GM12878 (cell line): ENCODE data around the gene SLC25A45. TPM values are rescaled to one million over a fixed set of nuclear protein-coding genes. Genes with fewer than 3 reads are reported as not detected.

Experiments used
- BCL11A ChIP-seq: IDR thresholded peaks from 2 replicates; pipeline ENCODE4 v1.6.1; 2011; ENCODE audit warnings: low read depth, low read length
- BCL3 ChIP-seq: IDR thresholded peaks from 2 replicates; pipeline ENCODE4 v1.6.1; 2011; ENCODE audit warnings: borderline replicate concordance, low read depth, mild to moderate bottlenecking, moderate library complexity, low read length; ENCODE audit not compliant: insufficient read depth, poor library complexity, severe bottlenecking
- FOXK2 ChIP-seq: fragments of 450-650 bp; IDR thresholded peaks from 2 replicates; pipeline ENCODE4 v1.6.1; 2017; ENCODE audit warnings: mild to moderate bottlenecking, moderate library complexity
- IRF4 ChIP-seq: IDR thresholded peaks from 2 replicates; pipeline ENCODE4 v1.6.1; 2011; ENCODE audit warnings: low read depth, low read length
- IRF5 ChIP-seq: fragments of 450-650 bp; IDR thresholded peaks from 2 replicates; pipeline ENCODE4 v1.6.1; 2017; ENCODE audit warnings: borderline replicate concordance
- KAT2A ChIP-seq: conservative IDR thresholded peaks from 2 replicates; pipeline ENCODE4 v1.6.1; 2011; ENCODE audit warnings: low read depth, low read length; ENCODE audit not compliant: control insufficient read depth
- MLLT1 ChIP-seq: fragments of 450-650 bp; IDR thresholded peaks from 2 replicates; pipeline ENCODE4 v1.6.1; 2016; ENCODE audit warnings: mild to moderate bottlenecking
- NBN ChIP-seq: fragments of 450-650 bp; IDR thresholded peaks from 2 replicates; pipeline ENCODE4 v1.6.1; 2016
- NFYA ChIP-seq: IDR thresholded peaks from 2 replicates; pipeline ENCODE4 v1.6.1; 2011; ENCODE audit warnings: low read depth, mild to moderate bottlenecking, low read length, improper control_type of control experiment, borderline replicate concordance
- NR2C2 ChIP-seq: IDR thresholded peaks from 2 replicates; pipeline ENCODE4 v1.6.1; 2011; ENCODE audit warnings: borderline replicate concordance, low read depth; ENCODE audit not compliant: control insufficient read depth, insufficient read length
- NR2F1 ChIP-seq: fragments of 450-650 bp; conservative IDR thresholded peaks from 2 replicates; pipeline ENCODE4 v1.6.1; 2017; ENCODE audit warnings: mild to moderate bottlenecking
- PBX3 ChIP-seq: IDR thresholded peaks from 2 replicates; pipeline ENCODE4 v1.6.1; 2011; ENCODE audit warnings: mild to moderate bottlenecking, low read depth, low read length, moderate library complexity; ENCODE audit not compliant: insufficient replicate concordance
- SPI1 ChIP-seq: IDR thresholded peaks from 2 replicates; pipeline ENCODE4 v1.6.1; 2011; ENCODE audit warnings: low read depth, mild to moderate bottlenecking, low read length, moderate library complexity, borderline replicate concordance; ENCODE audit not compliant: insufficient read depth
- SUPT20H ChIP-seq: IDR thresholded peaks from 2 replicates; pipeline ENCODE4 v1.6.1; 2011; ENCODE audit warnings: low read depth, mild to moderate bottlenecking, low read length, moderate library complexity, borderline replicate concordance; ENCODE audit not compliant: control insufficient read depth
- TCF7 ChIP-seq: IDR thresholded peaks from 2 replicates; pipeline ENCODE4 v1.6.1; 2014; ENCODE audit warnings: antibody characterized with exemption, borderline replicate concordance
- ZBED1 ChIP-seq: IDR thresholded peaks from 2 replicates; pipeline ENCODE4 v1.6.1; 2016; ENCODE audit warnings: borderline replicate concordance
- ZNF274 ChIP-seq: IDR thresholded peaks from one replicate; pipeline ENCODE4 v1.8.0; 2011; ENCODE audit not compliant: insufficient read length, insufficient read depth
- ZNF687 ChIP-seq: fragments of 450-650 bp; IDR thresholded peaks from 2 replicates; pipeline ENCODE4 v1.6.1; 2017; ENCODE audit warnings: mild to moderate bottlenecking, moderate library complexity
- ZZZ3 ChIP-seq: IDR thresholded peaks from 2 replicates; pipeline ENCODE4 v1.6.1; 2011; ENCODE audit warnings: low read depth; ENCODE audit not compliant: control insufficient read depth, insufficient read length
- polyA plus RNA-seq, 11 experiments: library from polyadenylated mRNA; depleted of rRNA in 4 of 11; unstranded in 6 of 11; stranded (reverse) in 5 of 11; fragments of >200 nt; fragmentation: Nextera tagmentation in 4 of 11; fragmentation: Illumina TruSeq in 1 of 11; extraction: Ambion mirVana in 4 of 11; extraction: Trizol in 1 of 11; gene quantifications; 1 replicate in 1 of 11; 2 replicates in 10 of 11; pipeline versions ENCODE4 v1.2.1 to v1.2.3, GENCODE V29; 2011 to 2016; ENCODE audit warnings: inconsistent platforms in 2 of 11, missing spikeins in 2 of 11, low read depth in 1 of 11
- total RNA-seq, 4 experiments: library from RNA; depleted of rRNA in 3 of 4; stranded (reverse); fragments of >200 nt in 3 of 4; fragmentation: Illumina TruSeq in 1 of 4; extraction: Trizol in 1 of 4; gene quantifications; 2 replicates each; pipeline versions ENCODE4 v1.2.1 to v1.2.3, GENCODE V29; 2013 to 2021

The SLC25A45 gene
- total and polyA plus RNA-seq, 10 of the 15 experiments (the other 5 are each of a cell fraction or from before 2014, with no cell fraction given) = 4.1 to 35.2 (median 20.3) TPM

- TF ChIP-seq BCL11A (peak; percentile 21; the same call in 1 of the 2 replicates), ZZZ3 (no peak), NR2F1 (0 out of 2 replicates have a peak, but pooled peaks have one; percentile 3), ZNF274 (no peak), IRF5 (no peak), IRF4 (no peak), SUPT20H (no peak), FOXK2 (no peak), NR2C2 (no peak), ZNF687 (0 out of 2 replicates have a peak, but pooled peaks have one; percentile 24), ZBED1 (peak; percentile 64), NBN (no peak), BCL3 (peak; percentile 76), NFYA (no peak), KAT2A (no peak), PBX3 (peak; percentile 3), MLLT1 (no peak), TCF7 (no peak), SPI1 (no peak)
Observed at GRCh38 chr11:65427691-65428577, 45.5 kb upstream of the SLC25A45 start (continued).
